ENCODE results near the gene ANKLE1. TPM values are rescaled to one million over a fixed set of nuclear protein-coding genes. Genes with fewer than 3 reads are reported as not detected.

The ANKLE1 gene
- total RNA-seq, 2 donors from 2014 or later, result 0.51 TPM; not detected in 1

GRCh38 chr19:17324357-17325114 lies 42.8 kb downstream of the ANKLE1 start:
- H3K4me3 ChIP-seq, result no peak overlapping the region
- DNase-seq (ENCODE audit: low spot score), result no peak
- TF ChIP-seq, protein P1, sequence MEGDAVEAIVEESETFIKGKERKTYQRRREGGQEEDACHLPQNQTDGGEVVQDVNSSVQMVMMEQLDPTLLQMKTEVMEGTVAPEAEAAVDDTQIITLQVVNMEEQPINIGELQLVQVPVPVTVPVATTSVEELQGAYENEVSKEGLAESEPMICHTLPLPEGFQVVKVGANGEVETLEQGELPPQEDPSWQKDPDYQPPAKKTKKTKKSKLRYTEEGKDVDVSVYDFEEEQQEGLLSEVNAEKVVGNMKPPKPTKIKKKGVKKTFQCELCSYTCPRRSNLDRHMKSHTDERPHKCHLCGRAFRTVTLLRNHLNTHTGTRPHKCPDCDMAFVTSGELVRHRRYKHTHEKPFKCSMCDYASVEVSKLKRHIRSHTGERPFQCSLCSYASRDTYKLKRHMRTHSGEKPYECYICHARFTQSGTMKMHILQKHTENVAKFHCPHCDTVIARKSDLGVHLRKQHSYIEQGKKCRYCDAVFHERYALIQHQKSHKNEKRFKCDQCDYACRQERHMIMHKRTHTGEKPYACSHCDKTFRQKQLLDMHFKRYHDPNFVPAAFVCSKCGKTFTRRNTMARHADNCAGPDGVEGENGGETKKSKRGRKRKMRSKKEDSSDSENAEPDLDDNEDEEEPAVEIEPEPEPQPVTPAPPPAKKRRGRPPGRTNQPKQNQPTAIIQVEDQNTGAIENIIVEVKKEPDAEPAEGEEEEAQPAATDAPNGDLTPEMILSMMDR (IDR thresholded peaks at IDR 0.05), result no peak
- no peak overlapping the region for H3K27ac ChIP-seq
- peaks cover 0 to 34% of the 10 kb centered on the region in 2 donors for H3K4me1 ChIP-seq
- no peaks in the 10 kb centered on the region for H3K9me3 ChIP-seq
- H3K27me3 ChIP-seq, result no peaks in the 10 kb centered on the region
- peaks cover 23% of the 10 kb centered on the region for H3K36me3 ChIP-seq

GRCh38 chr19:17325133-17325532 lies 43.4 kb downstream of the ANKLE1 start:
- no peak for DNase-seq (ENCODE audit: low spot score)
- TF ChIP-seq, protein P1 (IDR thresholded peaks at IDR 0.05), result no peak
- no peaks in the 10 kb centered on the region for H3K27me3 ChIP-seq
- no peak overlapping the region for H3K27ac ChIP-seq
- peaks cover 0 to 34% of the 10 kb centered on the region in 2 donors for H3K4me1 ChIP-seq
- no peaks in the 10 kb centered on the region for H3K9me3 ChIP-seq
- H3K36me3 ChIP-seq, result peaks cover 17% of the 10 kb centered on the region
- H3K4me3 ChIP-seq, result no peak overlapping the region

- no peaks in the 10 kb centered on the region for H3K27me3 ChIP-seq
- TF ChIP-seq, protein P1 (IDR thresholded peaks at IDR 0.05), result no peak
- H3K36me3 ChIP-seq, result peaks cover 10% of the 10 kb centered on the region
- H3K9me3 ChIP-seq, result no peaks in the 10 kb centered on the region
- DNase-seq (ENCODE audit: low spot score), result peak; percentile 82
- H3K4me1 ChIP-seq, result peaks cover 0 to 34% of the 10 kb centered on the region in 2 donors
- H3K27ac ChIP-seq, result no peak overlapping the region
- H3K4me3 ChIP-seq, result no peak overlapping the region
Measured at GRCh38 chr19:17325881-17326594, 44.3 kb downstream of the ANKLE1 start.

DNA sequence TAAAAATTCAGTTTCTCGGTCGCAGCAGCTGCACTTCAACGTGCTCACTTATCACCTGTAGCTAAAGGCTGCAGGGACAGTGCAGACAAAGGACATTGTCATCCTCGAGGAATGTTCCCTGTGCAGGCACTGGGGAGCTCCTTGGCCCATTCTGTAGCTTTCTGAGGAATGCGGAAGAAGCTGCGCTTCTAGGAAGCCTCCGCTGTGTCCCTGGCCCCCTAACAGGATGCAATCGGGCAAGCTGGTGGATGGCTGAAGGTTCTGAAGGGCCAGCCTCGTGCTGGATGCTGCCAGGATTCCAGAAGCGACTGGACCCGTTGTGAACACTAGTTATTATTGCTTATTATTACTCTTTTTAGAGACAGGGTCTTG lies 44.9 kb downstream of the ANKLE1 start:
- Histone ChIP-seq H3K4me1 (peaks cover 0 to 34% of the 10 kb centered on the region in 2 donors), H3K4me3 (no peak overlapping the region), H3K36me3 (peaks cover 6% of the 10 kb centered on the region), H3K27ac (no peak overlapping the region), H3K9me3 (no peaks in the 10 kb centered on the region), H3K27me3 (no peaks in the 10 kb centered on the region)
- TF ChIP-seq, protein P1 (IDR thresholded peaks at IDR 0.05), result no peak
- no peak for DNase-seq (ENCODE audit: low spot score)

DNA sequence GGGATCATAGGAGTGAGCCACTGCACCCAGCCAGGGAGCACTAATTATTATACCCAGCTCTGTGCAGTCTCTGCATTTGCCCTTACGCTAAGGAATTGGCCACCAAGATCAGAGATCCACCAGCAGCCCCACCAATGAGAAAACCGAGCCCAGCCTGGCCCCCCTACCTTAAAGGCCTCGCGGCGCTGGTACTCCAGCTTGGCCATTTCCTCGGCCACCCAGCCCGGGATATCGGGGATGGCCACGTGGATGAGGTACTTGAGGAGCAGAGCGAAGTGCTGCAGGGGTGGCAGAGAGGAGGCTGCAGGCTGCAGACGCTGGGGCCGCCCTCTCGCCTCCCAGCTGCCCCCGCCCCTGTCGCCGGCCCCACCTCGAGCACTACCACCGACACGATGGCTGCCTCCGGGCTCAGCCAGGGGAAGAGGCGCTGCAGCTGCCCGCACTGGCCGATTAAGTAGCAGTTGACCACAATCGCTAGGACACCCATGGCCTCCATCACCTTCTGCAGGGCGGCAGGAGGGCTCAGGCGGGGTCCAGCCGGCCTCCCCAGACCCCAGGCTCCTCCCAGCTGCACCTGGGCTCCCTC lies 45.5 kb downstream of the ANKLE1 start:
- Histone ChIP-seq H3K36me3 (peaks cover under 1% of the 10 kb centered on the region), H3K4me3 (no peak overlapping the region), H3K27me3 (no peaks in the 10 kb centered on the region), H3K4me1 (peaks cover 0 to 34% of the 10 kb centered on the region in 2 donors), H3K27ac (no peak overlapping the region), H3K9me3 (no peaks in the 10 kb centered on the region)
- TF ChIP-seq, protein P1 (IDR thresholded peaks at IDR 0.05), result no peak
- no peak for DNase-seq (ENCODE audit: low spot score)
